Heart left ventricle (tissue), 13 donors: Measurements from ENCODE around the gene ARAP3.

Experiments used
- CTCF ChIP-seq, 12 donors: fragments of 200-600 bp; sonication (generic) in 4 of 12; IDR thresholded peaks; one replicate each; pipeline versions ENCODE4 v1.5.0 to v1.8.0; 2018 to 2022; ENCODE audit warnings: antibody characterized with exemption in 12 of 12, mild to moderate bottlenecking in 5 of 12
- POLR2A ChIP-seq, 2 donors: fragments of 450-650 bp; IDR thresholded peaks; one replicate each; pipeline ENCODE4 v1.6.1; 2017; ENCODE audit warnings: antibody characterized with exemption in 2 of 2, mild to moderate bottlenecking in 2 of 2, moderate library complexity in 2 of 2
- donor health status: ischemic (EF 13 %, LVEDD 7.1; RV severe dilation, severe dysfunction).
- donor health status: DM: no; HTN: yes; CAD: no.
- donor health status: DM: no; HTN: no; CAD: no.
- donor health status: ischemic (EF 25% LVEDD 6.9; RV normal size, moderate dysfunction).
- donor health status: ischemic (EF 25% LVEDD 5.7; RV mildly dilated, moderate dysfunction).
- donor health status: ischemic (EF 35%, LVEDD 5.7; RV mildly dilated, moderate dysfunction).
- donor health status: nonischemic (EF 11% LVEDD 7.7; RV severe dilation, severe dysfunction).
- donor health status: DM: yes; HTN: yes; CAD: no.
- donor health status: PGD.
- donor health status: ischemic (EF 29% LVEDD 5.4; RV normal size, mild dysfunction).
- donor health status: nonischemic (EF 23%, LVEDD 6.1; RV moderate dilation, normal function).

- no peak for TF ChIP-seq CTCF (IDR thresholded peaks at IDR 0.05)
- TF ChIP-seq POLR2A (IDR thresholded peaks at IDR 0.05), result no peak
Measured at GRCh38 chr5:141615991-141616720, 65.9 kb downstream of the ARAP3 start.
